ENCODE data around the gene B3GNT7.
"Not testable (repeated sequence)": the region's sequence is repeated elsewhere in the genome, so short reads cannot be mapped to it uniquely, and the experiment has no call there.

The B3GNT7 gene

DNA sequence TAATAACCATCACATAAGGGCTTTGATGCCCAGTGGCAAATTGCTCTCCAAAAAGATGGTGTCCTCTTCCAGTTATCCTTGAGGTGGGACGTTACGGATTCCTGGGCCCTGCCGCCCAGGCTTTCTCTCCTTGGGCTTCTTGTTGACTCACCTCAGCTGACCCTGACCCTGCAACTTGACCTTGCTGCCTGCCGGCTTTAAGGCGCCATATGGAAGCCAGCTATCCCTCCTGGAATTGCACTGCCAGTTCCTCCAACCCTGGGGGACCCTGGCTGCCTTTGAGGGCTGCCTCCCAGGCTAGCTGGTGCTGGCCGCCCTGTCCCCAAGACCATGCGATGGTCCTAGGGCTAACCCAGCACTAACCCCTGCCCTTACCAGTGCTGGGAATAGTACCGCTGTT, 28.3 kb upstream of the B3GNT7 start:
- no peak for DNase-seq

DNA sequence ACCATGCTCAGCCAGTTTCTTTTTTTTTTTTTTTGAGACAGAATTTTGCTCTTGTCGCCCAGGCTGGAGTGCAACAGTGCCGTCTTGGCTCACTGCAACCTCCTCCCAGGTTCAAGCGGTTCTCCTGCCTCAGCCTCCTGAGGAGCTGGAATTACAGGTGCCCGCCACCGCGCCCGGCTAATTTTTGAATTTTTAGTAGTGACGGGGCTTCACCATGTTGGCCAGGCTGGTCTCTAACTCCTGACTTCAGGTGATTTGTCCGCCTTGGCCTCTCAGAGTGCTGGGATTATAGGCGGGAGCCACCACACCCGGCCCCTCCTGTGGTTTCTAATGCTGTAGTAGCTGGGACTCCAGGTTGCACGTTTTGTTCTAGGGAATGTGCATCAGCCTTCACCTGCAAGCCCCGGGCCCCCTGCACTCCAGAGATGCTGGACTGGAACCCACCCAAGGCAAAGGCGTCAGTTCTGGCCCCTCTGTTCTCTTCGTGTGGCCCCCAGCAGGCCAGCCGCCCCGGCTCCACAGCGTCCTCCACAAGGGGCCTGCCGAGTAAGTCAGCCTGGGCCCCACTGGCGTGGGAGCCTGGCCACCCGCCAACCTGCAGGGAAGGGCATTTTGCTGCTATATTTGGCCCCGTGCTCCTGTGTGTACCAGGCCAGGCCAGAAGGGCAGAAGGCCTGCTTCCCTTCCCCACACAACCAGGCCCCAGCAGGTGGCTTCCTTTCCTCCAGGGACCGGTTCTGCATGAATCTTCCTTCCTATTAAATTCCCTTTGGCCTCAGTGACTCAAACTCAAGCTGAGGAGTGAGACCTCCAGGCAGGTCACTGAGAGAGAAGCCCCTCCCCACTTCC, 25.7 kb upstream of the B3GNT7 start:
- DNase-seq = no peak

DNA sequence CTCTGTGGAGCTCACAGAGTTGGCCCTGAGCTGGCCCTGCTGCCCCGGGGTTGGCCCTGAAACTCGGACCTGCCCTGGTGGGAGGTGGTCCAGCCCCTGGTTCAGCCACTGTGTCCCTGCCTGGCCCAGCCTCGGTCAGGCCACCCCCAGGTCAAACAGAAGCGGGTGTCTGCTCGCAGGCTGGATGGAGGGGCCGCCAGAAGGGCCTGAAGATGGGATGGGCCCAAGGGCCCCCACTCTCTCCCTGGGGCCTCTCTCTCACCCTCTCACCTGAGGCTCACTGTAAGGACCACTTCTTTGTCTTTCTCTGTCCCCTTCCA, 25.1 kb upstream of the B3GNT7 start:
- no peak for DNase-seq

DNA sequence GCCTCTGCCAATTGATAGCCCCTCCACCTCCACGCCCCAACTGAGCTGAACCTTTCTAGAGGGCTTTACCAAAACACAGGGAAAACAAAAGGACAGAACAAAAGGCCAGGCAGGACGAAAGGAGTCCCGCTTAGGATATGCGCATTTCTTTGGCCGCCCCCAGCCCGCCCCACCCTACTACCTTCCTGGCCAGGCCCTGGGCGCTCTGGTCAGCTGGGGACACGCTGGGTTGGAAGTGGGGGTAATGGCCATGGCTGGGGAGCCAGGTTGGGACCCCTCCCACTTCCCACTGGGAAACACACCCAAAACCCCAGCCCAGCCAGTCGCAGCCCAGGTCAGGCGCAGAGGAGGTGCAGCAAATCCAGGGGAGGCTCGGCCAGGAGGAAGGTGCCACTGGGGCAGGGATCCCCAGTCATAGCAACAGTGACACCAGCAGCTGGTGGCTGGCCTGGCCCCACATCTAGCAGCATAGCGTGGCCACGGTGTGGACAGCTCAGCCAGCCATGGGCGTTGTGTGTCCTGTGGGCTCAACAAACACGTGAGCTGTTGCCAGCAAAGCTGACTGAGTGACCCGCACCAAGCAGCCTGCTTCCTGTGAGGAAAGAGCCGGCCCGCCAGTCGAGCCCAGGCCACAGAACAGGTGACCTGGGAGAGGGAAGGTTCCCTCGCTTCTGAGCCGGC, 24.6 kb upstream of the B3GNT7 start:
- DNase-seq = no peak

DNA sequence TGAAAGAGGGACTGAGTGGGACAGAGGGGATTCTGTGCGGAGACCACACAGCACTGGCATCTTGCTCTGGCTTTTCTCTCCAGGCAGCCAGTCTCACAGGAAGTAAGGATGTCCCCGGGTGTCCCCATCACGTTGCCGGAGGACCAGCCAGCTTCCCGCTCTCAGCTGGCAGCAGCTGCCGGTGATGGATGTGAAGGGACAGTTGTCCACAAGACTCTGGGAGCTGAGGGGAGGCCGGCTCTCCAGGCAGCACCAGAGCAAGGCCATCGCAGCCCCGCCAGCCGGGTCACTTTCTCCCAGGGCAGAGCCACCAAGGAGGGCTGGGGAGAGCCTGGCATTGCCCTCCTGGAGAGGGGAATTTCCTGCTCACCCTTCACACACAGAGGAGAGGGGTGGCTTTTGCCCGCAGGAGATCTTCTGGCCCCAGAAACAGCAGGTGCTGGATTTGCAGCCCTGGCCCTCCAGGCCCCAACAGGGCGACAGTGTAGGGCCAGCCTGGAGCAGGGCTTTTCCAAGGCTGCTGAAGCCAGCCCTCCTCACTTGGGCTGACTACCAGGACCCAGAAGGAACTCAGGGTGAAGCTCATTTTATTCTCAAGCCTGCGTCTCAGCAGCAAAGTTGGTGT, 24.0 kb upstream of the B3GNT7 start:
- DNase-seq = no peak

DNA sequence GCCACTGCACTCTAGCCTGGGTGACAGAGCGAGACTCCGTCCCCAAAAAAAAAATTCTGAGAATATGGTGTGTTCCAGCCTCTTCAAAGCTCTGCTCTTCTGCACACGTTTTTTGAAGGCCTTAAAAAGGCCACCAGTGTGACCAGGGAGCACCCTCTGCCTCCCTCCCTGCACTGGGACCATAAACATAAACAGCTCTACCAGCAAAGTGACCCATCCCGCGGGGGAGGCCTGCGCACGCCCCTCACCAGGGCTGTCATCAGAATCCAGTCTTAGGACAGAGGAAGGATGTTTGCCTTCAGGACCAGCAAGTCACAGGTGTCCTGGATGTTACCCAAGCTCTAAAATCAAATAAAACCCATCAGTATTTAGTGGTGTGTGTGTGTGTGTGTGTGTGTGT, 23.2 kb upstream of the B3GNT7 start:
- DNase-seq = no peak

DNA sequence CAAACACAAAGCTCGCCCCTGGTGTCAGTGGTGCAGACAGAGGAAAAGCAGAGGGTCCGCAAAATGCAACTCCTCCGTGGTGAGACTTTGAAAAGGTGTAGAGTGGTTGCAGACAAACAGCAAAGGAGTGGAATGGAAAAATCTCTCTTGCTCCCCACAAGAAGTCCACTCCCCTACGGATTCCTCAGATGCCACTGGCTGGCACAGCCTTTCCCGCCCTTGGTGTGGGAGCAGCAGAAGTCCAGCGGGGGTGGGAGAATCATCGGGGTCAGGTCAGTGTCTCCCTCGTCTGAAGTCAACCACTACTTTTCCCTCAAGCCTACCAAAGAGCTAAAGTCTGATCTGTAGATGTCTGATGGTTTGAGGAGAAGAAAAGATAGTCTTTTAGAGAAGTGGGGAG, 22.3 kb upstream of the B3GNT7 start:
- DNase-seq = no peak

DNA sequence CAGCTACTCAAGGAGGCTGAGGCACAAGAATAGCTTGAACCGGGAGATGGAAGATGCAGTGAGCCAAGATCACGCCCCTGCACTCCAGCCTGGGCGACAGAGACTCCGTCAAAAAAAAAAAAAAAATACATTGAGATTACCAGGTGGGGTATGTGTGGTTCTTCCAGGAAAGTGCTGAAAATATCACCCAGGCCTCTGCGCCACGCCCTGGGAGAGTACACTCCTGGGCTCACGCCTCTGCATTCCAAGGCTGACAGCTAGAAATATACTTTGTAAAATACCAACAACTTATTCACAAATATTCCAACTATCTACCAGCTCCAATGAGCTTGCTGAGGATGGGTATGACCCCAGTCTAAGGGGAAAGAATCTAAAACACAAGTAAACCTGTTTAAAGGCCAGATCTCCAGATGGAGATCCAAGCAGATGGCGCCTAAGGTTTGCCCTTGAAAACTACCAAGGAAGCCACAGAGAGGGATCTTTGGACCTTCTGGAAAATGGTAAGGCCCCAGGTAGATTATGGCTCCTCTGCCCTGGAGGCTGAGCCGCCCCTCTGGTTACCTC, 21.6 kb upstream of the B3GNT7 start:
- DNase-seq = no peak

DNA sequence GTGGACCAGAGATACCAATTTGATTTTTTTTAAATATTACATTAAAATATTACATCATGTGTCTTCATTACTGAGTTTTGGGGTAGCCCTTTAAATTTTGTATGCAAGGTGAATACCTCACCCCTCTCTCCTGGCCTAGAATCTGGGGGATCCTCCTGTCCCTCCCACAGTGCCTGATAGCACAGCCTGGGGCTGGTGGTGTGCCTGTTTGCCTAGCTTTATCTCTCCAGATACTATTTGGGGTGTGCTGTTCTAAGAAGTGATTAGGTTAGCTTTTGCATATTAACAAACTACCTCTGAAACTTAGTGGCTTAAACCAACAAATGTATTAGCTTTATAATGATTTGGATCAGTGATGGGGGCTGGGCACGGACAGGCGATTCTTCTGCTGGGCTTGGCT, 20.7 kb upstream of the B3GNT7 start:
- no peak for DNase-seq

DNA sequence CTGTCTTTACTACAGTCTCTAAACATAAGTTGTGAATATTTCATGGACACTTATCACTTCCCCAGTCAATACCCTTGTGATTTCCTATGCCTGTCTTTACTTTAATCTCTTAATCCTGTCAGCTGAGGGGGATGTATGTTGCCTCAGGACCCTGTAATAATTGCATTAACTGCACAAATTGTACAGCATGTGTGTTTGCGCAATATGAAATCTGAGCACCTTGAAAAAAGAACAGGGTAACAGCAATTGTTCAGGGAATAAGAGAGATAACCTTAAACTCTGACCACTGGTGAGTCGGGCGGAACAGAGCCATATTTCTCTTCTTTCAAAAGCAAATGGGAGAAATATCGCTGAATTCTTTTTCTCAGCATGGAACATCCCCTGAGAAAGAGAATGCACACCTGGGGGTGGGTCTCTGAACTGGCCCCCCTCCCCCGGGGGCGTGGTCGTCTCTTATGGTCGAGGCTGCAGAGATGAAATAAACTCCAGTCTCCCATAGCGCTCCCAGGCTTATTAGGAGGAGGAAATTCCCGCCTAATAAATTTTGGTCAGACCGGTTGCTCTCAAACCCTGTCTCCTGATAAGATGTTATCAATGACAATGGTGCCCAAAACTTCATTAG, 19.4 kb upstream of the B3GNT7 start:
- not testable (repeated sequence) for DNase-seq

DNA sequence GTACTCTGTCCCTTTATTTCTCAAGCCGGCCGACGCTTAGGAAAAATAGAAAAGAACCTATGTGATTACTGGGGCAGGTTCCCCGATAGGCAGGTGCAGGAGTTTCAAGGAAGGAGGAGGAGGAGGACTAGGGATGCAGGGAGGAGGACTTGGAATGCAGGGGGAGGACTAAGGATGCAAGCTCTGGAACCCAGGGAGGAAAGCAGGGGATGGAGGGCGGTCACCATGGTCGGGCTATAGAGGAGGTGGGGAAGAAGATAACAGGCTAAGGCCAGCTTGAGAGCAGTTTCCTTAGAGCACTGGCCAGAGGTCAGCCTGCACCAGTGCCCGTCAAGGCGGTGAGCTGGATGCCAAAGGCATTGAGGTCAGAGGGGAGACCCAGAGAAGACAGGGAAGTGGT, 18.7 kb upstream of the B3GNT7 start:
- DNase-seq = no peak

DNA sequence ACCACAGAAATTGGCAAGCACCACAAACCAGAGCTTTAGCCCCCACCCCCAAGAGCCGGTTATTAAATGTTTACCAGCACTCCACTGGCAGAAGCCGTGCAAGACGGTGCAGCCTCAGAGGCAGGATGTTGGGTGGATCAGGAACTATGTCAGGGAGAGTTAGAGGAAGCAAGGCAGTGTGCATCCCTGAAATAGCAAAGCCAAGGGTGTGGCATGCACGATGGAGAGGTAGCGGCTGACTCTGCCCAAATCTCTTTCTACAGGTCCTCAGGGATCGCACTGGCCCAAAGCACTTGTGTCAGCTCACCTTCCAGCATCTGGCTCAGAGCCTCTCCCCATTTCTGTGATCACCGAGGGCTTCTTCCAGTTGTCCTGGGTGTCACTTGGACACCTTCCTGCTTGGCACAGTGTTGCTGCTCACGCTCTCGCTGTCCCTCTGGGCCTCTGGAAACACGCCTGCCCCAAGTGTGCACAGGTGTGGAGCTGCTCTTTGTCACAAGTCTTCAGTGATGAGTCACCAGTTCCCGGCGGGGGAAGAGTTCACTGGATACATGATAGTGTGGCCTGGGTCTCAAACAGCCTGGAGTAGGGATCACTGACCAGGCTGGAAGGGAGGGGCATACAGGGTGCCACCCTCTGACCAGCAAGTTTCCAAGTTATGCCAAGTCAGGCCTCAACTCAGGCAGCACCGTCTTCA, 17.3 kb upstream of the B3GNT7 start:
- no peak for DNase-seq

DNA sequence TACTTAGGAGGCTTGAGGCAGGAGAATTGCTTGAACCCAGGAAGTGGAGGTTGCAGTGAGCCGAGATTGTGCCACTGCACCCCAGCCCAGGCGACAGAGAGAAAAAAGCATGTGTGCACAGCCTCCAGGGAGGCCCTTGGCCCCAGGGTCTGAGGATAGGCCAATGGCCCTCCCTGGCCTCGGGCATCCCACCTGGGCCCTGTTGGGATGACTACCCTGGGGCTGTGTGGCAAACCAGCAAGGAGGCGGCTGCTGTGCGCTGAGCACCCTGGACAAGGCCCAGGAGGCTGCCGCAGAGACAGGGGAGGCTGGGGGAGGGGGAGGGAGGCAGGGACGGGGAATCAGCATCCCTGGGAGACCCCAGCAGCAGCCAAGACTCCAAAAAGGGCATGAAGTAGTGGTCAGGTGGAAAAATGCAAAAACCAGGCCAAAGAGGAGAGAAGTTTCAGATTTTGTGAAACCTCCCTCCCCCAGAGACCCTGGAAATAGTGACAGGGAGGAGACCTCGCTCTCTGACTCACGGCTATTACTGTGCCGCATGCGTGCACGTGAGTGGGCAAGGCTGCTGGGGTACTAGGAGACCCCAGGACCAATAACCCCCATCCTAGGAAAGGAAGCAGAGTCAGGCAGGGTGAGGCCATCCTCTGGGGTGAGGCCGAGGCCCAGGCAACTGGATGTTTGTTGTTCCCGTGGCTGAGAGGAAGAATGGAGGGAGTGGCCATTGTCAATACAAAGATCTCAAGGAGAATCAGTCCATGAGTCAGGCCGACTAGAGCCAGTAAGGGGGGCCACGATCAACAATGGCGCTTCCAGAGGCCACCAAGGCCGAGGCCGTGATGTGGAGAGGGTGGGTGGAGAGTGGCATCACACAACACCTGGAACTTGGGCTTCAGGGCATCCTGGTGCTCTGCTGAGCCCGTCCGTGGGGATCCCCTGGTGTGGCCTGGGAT, 16.0 kb upstream of the B3GNT7 start:
- no peak for DNase-seq

DNA sequence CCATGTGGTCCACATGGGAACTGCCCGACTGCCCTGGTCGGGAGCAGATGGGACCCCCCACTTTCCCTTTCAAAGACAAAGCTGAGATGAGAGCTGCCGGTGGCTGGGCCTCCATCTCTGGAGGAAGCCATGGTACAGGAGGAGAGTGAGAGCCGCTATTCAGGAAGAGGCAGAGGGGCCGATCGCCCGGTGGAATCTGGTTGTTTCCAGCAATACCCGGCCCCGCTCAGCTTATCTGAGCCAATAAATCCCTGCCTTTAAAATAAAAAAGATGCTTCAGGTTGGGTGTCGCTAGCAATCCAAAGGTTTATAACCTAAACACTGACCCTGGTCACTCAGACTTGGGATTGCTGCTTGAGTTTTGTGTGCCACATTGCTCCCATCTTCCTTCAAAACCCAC, 15.2 kb upstream of the B3GNT7 start:
- no peak for DNase-seq

DNA sequence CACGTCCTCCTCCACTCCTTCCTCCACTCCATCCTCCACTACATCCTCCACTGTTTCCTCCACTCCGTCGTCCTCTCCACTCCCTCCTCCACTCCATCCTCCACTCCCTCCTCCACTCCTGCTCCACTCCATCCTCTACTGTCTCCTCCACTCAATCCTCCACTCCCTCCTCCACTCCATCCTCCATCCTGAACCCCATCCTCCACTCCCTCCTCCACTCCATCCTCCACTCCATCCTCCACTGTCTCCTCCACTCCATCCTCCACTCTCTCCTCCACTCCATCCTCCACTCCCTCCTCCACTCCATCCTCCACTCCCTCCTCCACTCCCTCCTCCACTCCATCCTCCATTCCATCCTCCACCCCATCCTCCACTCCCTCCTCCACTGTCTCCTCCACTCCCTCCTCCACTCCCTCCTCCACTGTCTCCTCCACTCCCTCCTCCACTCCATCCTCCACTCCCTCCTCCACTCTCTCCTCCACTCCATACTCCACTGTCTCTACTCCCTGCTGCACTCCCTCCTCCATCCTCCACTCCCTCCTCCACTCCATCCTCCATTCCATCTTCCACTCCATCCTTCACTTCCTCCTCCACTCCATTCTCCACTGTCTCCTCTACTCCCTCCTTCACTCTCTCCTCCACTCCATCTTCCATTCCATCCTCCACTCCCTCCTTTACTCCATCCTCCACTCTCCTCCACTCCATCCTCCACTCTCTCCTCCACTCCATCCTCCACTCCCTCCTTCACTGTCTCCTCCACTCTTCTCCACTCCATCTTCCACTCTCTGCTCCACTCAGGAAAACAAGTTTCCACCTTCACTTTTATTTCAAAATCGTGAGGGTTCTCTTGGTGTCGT, 14.3 kb upstream of the B3GNT7 start:
- no peak for DNase-seq

DNA sequence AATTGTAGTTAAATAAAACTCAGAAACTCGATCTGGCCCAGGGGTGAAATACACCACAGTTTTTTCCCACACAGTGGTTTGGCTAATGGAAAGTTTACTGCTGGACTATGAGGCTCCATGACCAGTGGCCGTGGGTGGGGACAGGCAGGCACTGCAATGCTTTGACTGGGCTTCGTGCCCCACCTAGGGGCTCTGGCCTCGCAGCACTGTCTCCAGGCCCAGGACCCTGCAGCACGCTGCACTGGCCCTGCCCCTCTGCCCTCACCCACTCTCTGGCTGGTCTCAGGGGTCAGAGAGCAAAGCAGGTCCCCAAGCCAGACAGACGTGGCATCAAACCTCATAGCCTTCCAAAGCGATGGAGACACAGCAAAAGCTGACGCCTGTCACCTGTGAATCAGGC, 13.4 kb upstream of the B3GNT7 start:
- DNase-seq = no peak

DNA sequence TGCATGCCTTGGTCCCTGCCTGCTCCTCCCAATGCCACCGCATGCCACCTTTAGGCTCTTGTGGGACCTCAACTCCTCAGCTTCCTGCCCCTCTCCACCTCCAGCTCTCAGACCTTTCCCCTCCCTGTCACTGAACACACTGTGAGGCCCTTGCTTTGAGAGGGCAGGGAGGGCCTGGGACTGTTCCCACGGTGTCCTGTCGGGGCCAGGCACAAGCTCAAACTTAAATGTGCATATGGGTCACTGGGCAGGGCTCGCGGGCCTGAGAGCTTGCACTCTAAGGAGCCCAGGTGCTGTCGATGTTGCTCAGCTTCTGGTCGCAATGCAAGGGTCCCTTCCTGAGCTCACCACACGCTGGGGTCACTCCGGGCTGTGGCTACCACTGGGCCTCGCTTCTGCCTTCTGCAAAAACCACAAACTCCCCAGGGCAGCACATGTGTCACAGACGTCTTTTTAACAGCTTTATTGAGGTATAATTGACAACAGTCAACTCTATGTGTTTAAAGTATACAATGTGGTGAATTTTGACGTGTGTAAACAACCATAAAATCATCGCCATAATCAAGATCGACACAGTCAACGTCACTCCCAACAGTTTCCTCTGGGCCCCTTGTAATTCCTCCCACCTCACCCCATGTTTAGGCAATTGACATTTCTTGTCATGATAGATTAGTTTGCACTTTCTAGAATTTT, 11.9 kb upstream of the B3GNT7 start:
- DNase-seq = no peak

DNA sequence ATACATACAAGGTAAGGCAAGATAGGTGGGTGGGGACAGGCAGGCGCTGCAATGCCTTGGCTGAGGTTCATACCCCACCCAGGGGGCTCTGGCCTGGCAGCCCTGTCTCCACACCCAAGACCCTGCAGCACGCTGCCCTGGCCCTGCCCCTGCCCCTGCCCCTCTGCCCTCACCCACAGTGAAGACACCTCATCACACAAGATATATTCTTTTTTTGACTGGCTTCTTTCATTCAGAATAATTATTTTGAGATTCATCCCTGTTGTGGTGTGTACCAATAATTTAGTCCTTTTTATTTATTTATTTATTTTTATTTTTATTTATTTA, 11.4 kb upstream of the B3GNT7 start:
- DNase-seq = no peak

DNA sequence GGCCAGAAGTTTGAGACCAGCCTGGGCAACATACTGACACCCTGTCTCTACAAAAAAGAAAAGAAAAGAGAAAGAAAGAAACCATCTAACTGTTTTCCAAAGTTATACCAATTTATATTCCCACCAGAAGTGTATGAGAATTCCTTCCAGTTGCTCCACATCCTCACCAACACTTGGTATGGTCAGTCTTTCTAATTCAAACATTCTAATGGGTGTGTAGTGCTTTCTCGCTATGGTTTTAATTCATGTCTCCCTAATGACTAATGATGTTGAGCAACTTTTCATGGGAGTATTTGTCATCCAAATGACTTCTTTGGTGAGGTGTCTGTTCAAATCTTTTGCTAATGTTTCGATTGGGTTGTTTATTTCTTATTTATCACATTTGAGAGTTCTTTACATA, 10.5 kb upstream of the B3GNT7 start:
- no peak for DNase-seq

DNA sequence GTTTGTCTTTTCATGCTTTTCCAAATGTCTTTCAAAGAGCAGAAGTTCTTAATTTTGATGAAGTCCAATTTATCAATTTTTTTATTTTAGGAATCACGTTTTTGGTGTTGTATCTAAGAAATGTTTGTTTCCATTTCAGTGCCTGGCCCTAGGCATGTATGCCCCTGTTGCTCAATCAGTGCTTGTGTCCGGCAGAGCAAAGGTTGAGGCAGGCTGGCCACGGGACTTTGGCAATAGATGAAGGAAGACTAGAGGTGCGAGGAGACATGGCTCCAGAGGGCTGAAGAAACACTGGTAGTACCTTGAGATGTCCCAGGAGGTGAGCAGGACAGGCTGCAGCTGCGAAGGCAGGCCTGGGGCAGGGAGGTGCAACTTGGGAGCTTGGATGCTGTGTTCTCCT, 10.1 kb upstream of the B3GNT7 start:
- no peak for DNase-seq

All from NCI-H1436 (cell line).